SU-DHL-6 (cell line): ENCODE results near the gene FAM186B.

Experiments
- H2AFZ ChIP-seq: fragments of 200-600 bp; sonication (generic); 2 replicates; pipeline ENCODE4 v1.6.1; 2014; ENCODE audit warnings: low read depth, mild to moderate bottlenecking, moderate library complexity, mixed read lengths, antibody characterized with exemption, low read length; ENCODE audit not compliant: severe bottlenecking
- H3F3A ChIP-seq: fragments of 200-600 bp; shearing (Covaris generic); 2 replicates; pipeline ENCODE4 v1.6.0; 2016; ENCODE audit warnings: antibody characterized with exemption, mild to moderate bottlenecking; ENCODE audit not compliant: insufficient read depth
- H3K27ac ChIP-seq: fragments of 200-600 bp; sonication (generic); 2 replicates; pipeline ENCODE4 v1.5.1; 2016; ENCODE audit warnings: low read depth, mild to moderate bottlenecking, low read length, moderate library complexity, mixed read lengths
- H3K27me3 ChIP-seq: fragments of 200-600 bp; sonication (generic), shearing (Covaris generic); 2 replicates; pipeline ENCODE4 v1.6.0; 2014; ENCODE audit warnings: mild to moderate bottlenecking, low read length
- H3K36me3 ChIP-seq: fragments of 200-600 bp; sonication (generic); 2 replicates; pipeline ENCODE4 v1.6.1; 2014; ENCODE audit warnings: mild to moderate bottlenecking, low read length, mixed read lengths
- H3K4me2 ChIP-seq: fragments of 300-600, 200-600 bp; shearing (Covaris generic), sonication (generic); 2 replicates; pipeline ENCODE4 v1.6.0; 2014; ENCODE audit warnings: low read length, low read depth, mild to moderate bottlenecking; ENCODE audit not compliant: poor library complexity, severe bottlenecking
- H3K4me3 ChIP-seq: fragments of 200-600 bp; sonication (generic); 2 replicates; pipeline ENCODE4 v1.5.1; 2014; ENCODE audit warnings: antibody characterized with exemption, low read length, mild to moderate bottlenecking, mixed read lengths; ENCODE audit not compliant: insufficient read depth, poor library complexity, severe bottlenecking
- H3K79me2 ChIP-seq: fragments of 200-600 bp; sonication (generic); 2 replicates; pipeline ENCODE4 v1.6.1; 2014; ENCODE audit warnings: mild to moderate bottlenecking, low read length, moderate library complexity; ENCODE audit not compliant: insufficient read depth
- H3K9ac ChIP-seq: fragments of 200-600 bp; sonication (generic); 2 replicates; pipeline ENCODE4 v1.7.0; 2014; ENCODE audit warnings: mild to moderate bottlenecking, low read length
- H3K9me2 ChIP-seq: fragments of 200-600 bp; sonication (generic); replicated peaks from 2 replicates; pipeline ENCODE4 v1.6.1; 2014; ENCODE audit warnings: low read length; ENCODE audit not compliant: insufficient read depth
- H3K9me3 ChIP-seq: fragments of 200-600 bp; sonication (generic); 2 replicates; pipeline ENCODE4 v1.6.1; 2014; ENCODE audit warnings: low read length, mixed read lengths; ENCODE audit not compliant: insufficient read depth
- H4K20me1 ChIP-seq: fragments of 200-600 bp; sonication (generic); 2 replicates; pipeline ENCODE4 v1.6.1; 2014; ENCODE audit warnings: low read depth, mild to moderate bottlenecking, antibody characterized with exemption, low read length, moderate library complexity, mixed read lengths
- EZH2phosphoT487 ChIP-seq: fragments of 200-600 bp; sonication (generic), shearing (Covaris generic); conservative IDR thresholded peaks from 2 replicates; pipeline ENCODE4 v1.6.1; 2018; ENCODE audit warnings: mild to moderate bottlenecking, antibody characterized with exemption, low read length, moderate library complexity, mixed read lengths
- TF ChIP-seq, protein P1 (sequence below): fragments of 200-600 bp; sonication (generic); IDR thresholded peaks from one replicate; pipeline ENCODE4 v1.5.1; 2017; ENCODE audit warnings: antibody characterized with exemption, mild to moderate bottlenecking, low read length, moderate library complexity; ENCODE audit not compliant: insufficient read depth, poor library complexity, severe bottlenecking

The FAM186B gene

DNA sequence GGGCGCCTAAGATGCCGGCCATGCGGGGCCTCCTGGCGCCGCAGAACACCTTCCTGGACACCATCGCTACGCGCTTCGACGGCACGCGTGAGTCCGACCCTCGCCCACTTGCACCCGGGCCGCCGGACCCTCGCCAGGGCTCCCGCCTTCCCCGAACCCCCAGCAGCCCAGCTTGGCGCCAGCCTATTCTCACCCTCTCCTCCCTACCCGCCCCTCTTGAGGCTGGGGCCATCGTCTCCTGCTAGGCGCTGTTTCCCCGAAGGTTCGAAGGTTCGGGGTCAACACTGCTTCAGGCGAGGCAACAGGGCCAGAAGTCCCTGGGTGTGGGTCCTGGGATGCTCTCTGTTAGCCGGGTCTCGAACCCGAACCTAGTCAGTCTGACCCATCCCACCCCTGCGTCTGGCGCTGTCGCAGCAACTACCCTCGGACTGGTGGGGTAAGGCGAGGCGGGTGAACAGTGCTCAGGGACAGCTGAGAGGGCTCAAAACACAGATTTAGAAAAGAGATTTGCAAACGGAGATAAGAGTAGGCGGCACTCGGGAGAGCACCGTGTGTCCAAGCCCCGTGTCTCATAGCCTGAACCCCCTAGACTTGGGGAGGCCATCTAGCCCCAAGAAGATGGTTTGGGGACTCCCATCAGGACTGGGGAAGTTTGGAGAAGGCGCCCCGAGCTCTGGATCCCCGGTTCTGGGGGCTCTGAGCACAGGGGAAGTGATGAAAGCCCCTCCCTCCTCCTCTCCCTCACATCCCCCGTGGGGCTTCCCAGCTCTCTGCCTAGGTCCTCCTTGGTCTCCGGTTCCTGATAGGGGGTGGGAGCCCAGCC lies 65.8 kb downstream of the FAM186B start:
- no peak overlapping the region for H3K4me2 ChIP-seq
- no peaks in the 10 kb centered on the region for H3K9me2 ChIP-seq
- no peaks in the 10 kb centered on the region for H3K79me2 ChIP-seq
- H3K36me3 ChIP-seq = no peaks in the 10 kb centered on the region
- no peak overlapping the region for H3K27ac ChIP-seq
- peaks cover 4% of the 10 kb centered on the region; the same call in 1 of the 2 replicates for H3F3A ChIP-seq
- H3K9ac ChIP-seq = no peak overlapping the region
- H2AFZ ChIP-seq = no peak overlapping the region
- no peaks in the 10 kb centered on the region for H3K9me3 ChIP-seq
- H4K20me1 ChIP-seq = no peaks in the 10 kb centered on the region
- TF ChIP-seq EZH2phosphoT487 = no peak
- TF ChIP-seq, protein P1, sequence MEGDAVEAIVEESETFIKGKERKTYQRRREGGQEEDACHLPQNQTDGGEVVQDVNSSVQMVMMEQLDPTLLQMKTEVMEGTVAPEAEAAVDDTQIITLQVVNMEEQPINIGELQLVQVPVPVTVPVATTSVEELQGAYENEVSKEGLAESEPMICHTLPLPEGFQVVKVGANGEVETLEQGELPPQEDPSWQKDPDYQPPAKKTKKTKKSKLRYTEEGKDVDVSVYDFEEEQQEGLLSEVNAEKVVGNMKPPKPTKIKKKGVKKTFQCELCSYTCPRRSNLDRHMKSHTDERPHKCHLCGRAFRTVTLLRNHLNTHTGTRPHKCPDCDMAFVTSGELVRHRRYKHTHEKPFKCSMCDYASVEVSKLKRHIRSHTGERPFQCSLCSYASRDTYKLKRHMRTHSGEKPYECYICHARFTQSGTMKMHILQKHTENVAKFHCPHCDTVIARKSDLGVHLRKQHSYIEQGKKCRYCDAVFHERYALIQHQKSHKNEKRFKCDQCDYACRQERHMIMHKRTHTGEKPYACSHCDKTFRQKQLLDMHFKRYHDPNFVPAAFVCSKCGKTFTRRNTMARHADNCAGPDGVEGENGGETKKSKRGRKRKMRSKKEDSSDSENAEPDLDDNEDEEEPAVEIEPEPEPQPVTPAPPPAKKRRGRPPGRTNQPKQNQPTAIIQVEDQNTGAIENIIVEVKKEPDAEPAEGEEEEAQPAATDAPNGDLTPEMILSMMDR = no peak
- H3K4me3 ChIP-seq = no peak overlapping the region
- H3K27me3 ChIP-seq = no peaks in the 10 kb centered on the region

DNA sequence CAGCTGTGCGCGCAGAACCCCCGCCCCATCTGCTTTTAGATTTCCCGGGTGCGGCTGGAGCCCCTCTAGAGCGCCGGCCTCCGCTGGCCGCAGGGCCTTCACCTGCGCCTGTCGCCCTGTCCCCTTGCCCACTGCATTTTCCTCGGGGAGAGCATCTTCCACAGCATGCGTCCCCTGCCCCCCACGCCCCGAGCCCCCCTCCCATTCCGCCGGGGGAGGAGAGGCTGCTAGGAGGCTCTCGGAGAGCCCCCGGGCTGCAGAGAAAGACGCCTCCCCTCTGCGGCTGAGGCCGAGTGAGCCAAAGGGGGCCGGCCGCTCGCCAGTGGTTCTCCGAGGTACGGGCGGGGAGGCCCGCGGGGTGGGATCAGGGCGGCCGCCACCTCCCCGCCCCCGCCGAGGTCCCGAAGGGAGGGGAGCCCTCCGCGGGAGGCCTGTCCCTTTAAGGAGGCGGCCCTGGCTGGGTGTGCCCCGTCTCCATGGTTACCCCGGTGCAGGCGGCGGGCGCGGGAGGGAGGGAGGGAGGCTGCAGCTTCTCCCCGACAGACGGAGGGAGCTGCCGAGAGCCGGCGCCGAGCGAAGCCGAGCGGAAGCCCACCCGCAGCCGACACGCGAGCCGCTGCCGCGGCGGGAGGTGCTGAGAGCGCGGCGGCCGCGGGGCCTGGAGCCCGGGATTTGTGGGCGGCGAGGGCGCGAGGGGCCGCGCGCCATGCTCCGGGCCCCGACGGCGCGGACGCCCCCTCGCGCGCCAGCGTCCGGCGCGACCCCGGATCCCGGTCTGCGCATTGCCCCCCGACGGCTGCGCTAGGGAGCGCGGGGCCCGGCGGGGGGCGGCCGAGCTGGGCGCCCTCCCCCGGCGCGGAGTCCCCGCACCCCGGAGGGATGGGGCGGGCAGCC lies 66.7 kb downstream of the FAM186B start, which contains the start of gene KCNH3:
Gene KCNH3, plus strand, starts transcription at position 521 of the 894 bp plus-strand sequence. CDS start 387 bp downstream, outside the sequence.
- Histone ChIP-seq H3K9me3 (no peaks in the 10 kb centered on the region), H3K36me3 (no peaks in the 10 kb centered on the region), H3K27ac (no peak within 1 kb of the TSS), H3K4me2 (peak within 1 kb of the TSS; percentile 58), H3K9ac (peak within 1 kb of the TSS; percentile 6; the same call in 1 of the 2 replicates), H3K4me3 (peak within 1 kb of the TSS; percentile 44), H4K20me1 (no peaks in the 10 kb centered on the region), H3K27me3 (no peaks in the 10 kb centered on the region), H3K9me2 (no peaks in the 10 kb centered on the region), H3F3A (peaks cover 4% of the 10 kb centered on the region; the same call in 1 of the 2 replicates), H2AFZ (peak within 1 kb of the TSS; percentile 16), H3K79me2 (no peaks in the 10 kb centered on the region)
- TF ChIP-seq, protein P1 = no peak
- no peak for TF ChIP-seq EZH2phosphoT487

DNA sequence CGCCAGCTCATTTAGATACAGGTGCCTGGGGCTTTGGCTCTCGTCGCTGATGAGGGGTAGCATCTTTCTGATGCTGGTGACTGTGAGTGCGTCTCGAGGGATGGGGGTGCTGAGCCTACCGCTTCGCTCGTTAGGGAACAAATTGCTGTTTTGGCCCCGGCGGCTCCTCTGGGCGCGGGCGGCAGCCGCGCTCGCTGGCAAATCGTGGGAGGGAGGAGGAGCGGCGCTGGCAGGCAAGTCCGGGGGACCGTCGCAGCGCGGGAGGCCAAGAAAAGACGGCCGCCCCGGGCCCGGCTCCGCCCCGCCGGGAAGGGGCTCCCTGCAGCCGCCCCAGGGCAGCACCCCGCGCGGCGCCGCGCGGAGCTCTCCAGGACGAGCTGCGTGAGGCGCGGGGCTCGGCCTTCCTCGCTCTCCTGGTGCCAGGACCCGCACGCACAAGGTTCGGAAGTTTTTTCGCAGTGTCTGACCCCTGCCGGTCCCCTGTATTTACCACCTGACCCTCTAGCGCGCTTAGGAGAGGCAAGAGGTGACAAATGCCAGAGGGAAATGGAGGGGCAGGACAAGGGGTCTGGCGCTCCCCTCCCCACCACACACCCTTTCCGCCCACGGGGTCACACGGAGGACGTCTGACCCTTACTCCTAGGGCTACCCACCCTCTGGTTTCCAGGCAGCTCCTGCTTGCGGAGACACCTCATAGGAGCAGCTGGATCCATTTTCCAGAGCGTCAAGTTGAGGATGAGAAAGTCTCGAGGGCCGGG lies 67.5 kb downstream of the FAM186B start:
- Histone ChIP-seq H3K27ac (no peak overlapping the region), H3K36me3 (no peaks in the 10 kb centered on the region), H3K79me2 (no peaks in the 10 kb centered on the region), H3K4me2 (peak overlapping the region; percentile 58), H3K9ac (peak overlapping the region; percentile 6; the same call in 1 of the 2 replicates), H3K27me3 (no peaks in the 10 kb centered on the region), H4K20me1 (no peaks in the 10 kb centered on the region), H3F3A (peaks cover 4% of the 10 kb centered on the region; the same call in 1 of the 2 replicates), H2AFZ (peak overlapping the region; percentile 16), H3K9me2 (no peaks in the 10 kb centered on the region), H3K9me3 (no peaks in the 10 kb centered on the region), H3K4me3 (peak overlapping the region; percentile 44)
- TF ChIP-seq, protein P1 = no peak
- 0 out of 2 replicates have a peak, but pooled peaks have one; percentile 73 for TF ChIP-seq EZH2phosphoT487
